DMS79 treated with DMSO at 0.1 percent for 48 hours (cell line): Measurements from ENCODE around the gene DYSF.

ENCODE experiments used
- DNase-seq: peaks from one replicate; lab custom pipeline; 2025; lab: John Stamatoyannopoulos, UW

The DYSF gene

GRCh38 chr2:71571945-71572344 lies 118.6 kb downstream of the DYSF start:
- no peak for DNase-seq

- DNase-seq: no peak
These were observed 122.6 kb downstream of the DYSF start for GRCh38 chr2:71575966-71576365.

- no peak for DNase-seq
These were observed 123.2 kb downstream of the DYSF start for GRCh38 chr2:71576541-71576940.

GRCh38 chr2:71577209-71577608 lies 123.8 kb downstream of the DYSF start:
- no peak for DNase-seq

GRCh38 chr2:71578767-71579342 lies 125.5 kb downstream of the DYSF start:
- DNase-seq: no peak

GRCh38 chr2:71581026-71581425 lies 127.7 kb downstream of the DYSF start:
- DNase-seq: peak; percentile 12

GRCh38 chr2:71583876-71584275 lies 130.5 kb downstream of the DYSF start:
- DNase-seq: no peak

- no peak for DNase-seq
These were observed 133.1 kb downstream of the DYSF start for GRCh38 chr2:71586471-71586870.

- DNase-seq: no peak
These were observed 134.2 kb downstream of the DYSF start for GRCh38 chr2:71587509-71588073.

- DNase-seq: no peak
These were observed 135.3 kb downstream of the DYSF start for GRCh38 chr2:71588497-71589170.

GRCh38 chr2:71589763-71590162 lies 136.4 kb downstream of the DYSF start:
- DNase-seq: no peak

- no peak for DNase-seq
These were observed 137.7 kb downstream of the DYSF start for GRCh38 chr2:71591044-71591443.

- no peak for DNase-seq
These were observed 138.9 kb downstream of the DYSF start for GRCh38 chr2:71592181-71592711.

GRCh38 chr2:71595569-71595968 lies 142.2 kb downstream of the DYSF start:
- no peak for DNase-seq

- no peak for DNase-seq
These were observed 142.7 kb downstream of the DYSF start for GRCh38 chr2:71596011-71596410.

- DNase-seq: no peak
These were observed 144.4 kb downstream of the DYSF start for GRCh38 chr2:71597756-71598155.

GRCh38 chr2:71598526-71598925 lies 145.2 kb downstream of the DYSF start:
- DNase-seq: no peak

- no peak for DNase-seq
These were observed 145.7 kb downstream of the DYSF start for GRCh38 chr2:71599038-71599437.

- no peak for DNase-seq
These were observed 146.4 kb downstream of the DYSF start for GRCh38 chr2:71599646-71600236.

GRCh38 chr2:71600555-71600954 lies 147.2 kb downstream of the DYSF start:
- DNase-seq: no peak

GRCh38 chr2:71601136-71602114 lies 148.1 kb downstream of the DYSF start:
- DNase-seq: no peak

- no peak for DNase-seq
These were observed 148.7 kb downstream of the DYSF start for GRCh38 chr2:71602115-71602495.
